Panc1 (cell line): ENCODE measurements around the gene ZNF594. TPM values are rescaled to one million over a fixed set of nuclear protein-coding genes. Genes with fewer than 3 reads are reported as not detected.
"Not testable (repeated sequence)": the region's sequence is repeated elsewhere in the genome, so short reads cannot be mapped to it uniquely, and the experiment has no call there.

Source experiments
- ATAC-seq: fragments of 200-7000 bp; cut with Tn5 transposase; 2 replicates; pipeline ENCODE4 v1.9.1; 2020; ENCODE audit warnings: mild to moderate bottlenecking, moderate library complexity
- BruUV-seq: library from RNA; stranded (reverse); fragments of 400-500 nt; replicated peaks from 2 replicates; lab custom pipeline; 2021; lab: Mats Ljungman, UMichigan
- CTCF ChIA-PET: fragments of 300-600 bp; sonication (Branson Sonifier 250); formaldehyde crosslinking; loops from one replicate; lab custom pipeline; 2022; ENCODE audit warnings: antibody characterized with exemption; lab: Charles Lee
- POLR2A ChIA-PET: fragments of 300-600 bp; sonication (Branson Sonifier 250); formaldehyde crosslinking; loops from one replicate; lab custom pipeline; 2022; ENCODE audit warnings: antibody characterized with exemption; lab: Charles Lee
- DNase-seq: peaks from one replicate; pipeline ENCODE4 v3.0.0-alpha.2; 2010; ENCODE audit warnings: low read depth, low spot score
- H3K27ac ChIP-seq: 2 replicates; pipeline ENCODE4 v1.5.1; 2011; ENCODE audit warnings: mild to moderate bottlenecking, low read length, inconsistent platforms
- H3K27me3 ChIP-seq: fragments of 200-500 bp; sonication (Bioruptor generic); 2 replicates; pipeline ENCODE4 v1.6.0; 2014; ENCODE audit warnings: low read length, inconsistent platforms; ENCODE audit not compliant: control insufficient read depth, insufficient read depth
- H3K36me3 ChIP-seq: fragments of 200-500 bp; sonication (Bioruptor generic); 2 replicates; pipeline ENCODE4 v1.5.1; 2014; ENCODE audit warnings: inconsistent platforms, mild to moderate bottlenecking, low read length, moderate library complexity; ENCODE audit not compliant: control insufficient read depth, insufficient read depth
- H3K4me1 ChIP-seq: 2 replicates; pipeline ENCODE4 v1.5.1; 2011; ENCODE audit warnings: inconsistent platforms, mild to moderate bottlenecking, low read length, moderate library complexity; ENCODE audit not compliant: control insufficient read depth, insufficient read depth
- H3K4me3 ChIP-seq, 2 experiments: 2 replicates each; pipeline ENCODE4 v1.5.1; 2011 to 2012; ENCODE audit warnings: low read depth in 2 of 2, low read length in 2 of 2, mild to moderate bottlenecking in 2 of 2, inconsistent platforms in 1 of 2, moderate library complexity in 1 of 2
- H3K9me3 ChIP-seq: fragments of 200-500 bp; sonication (Bioruptor generic); 2 replicates; pipeline ENCODE4 v1.5.1; 2014; ENCODE audit warnings: low read depth, mild to moderate bottlenecking, inconsistent platforms, low read length, moderate library complexity; ENCODE audit not compliant: control insufficient read depth, insufficient read depth
- CTCF ChIP-seq: fragments of 450-650 bp; IDR thresholded peaks from 2 replicates; pipeline ENCODE4 v1.5.1; 2017; ENCODE audit warnings: mild to moderate bottlenecking
- POLR2AphosphoS5 ChIP-seq: IDR thresholded peaks from 2 replicates; pipeline ENCODE4 v1.6.1; 2012; ENCODE audit warnings: mild to moderate bottlenecking, low read depth, low read length, moderate library complexity
- REST ChIP-seq, 2 experiments: IDR thresholded peaks; 2 replicates each; pipeline ENCODE4 v1.6.1; 2011 to 2012; ENCODE audit warnings: low read depth in 2 of 2, control low read depth in 1 of 2, low read length in 1 of 2, mild to moderate bottlenecking in 1 of 2, moderate library complexity in 1 of 2; ENCODE audit not compliant: insufficient read depth in 1 of 2
- SIN3A ChIP-seq: IDR thresholded peaks from 2 replicates; pipeline ENCODE4 v1.6.1; 2012; ENCODE audit warnings: low read depth, mild to moderate bottlenecking, low read length, moderate library complexity, borderline replicate concordance; ENCODE audit not compliant: insufficient read depth
- TCF7L2 ChIP-seq: IDR thresholded peaks from 2 replicates; pipeline ENCODE4 v1.6.1; 2011; ENCODE audit warnings: mild to moderate bottlenecking, low read depth, low read length, inconsistent platforms
- in situ Hi-C: cut with HindIII; loops from 2 replicates; pipeline ENCODE4 v1.10.0; 2016; ENCODE audit warnings: low sequenced_read_pairs, low pct_unique_long_range_greater_than_20kb
- intact Hi-C: fragments of 100-400 bp; cut with micrococcal nuclease; formaldehyde crosslinking; loops from one replicate; pipeline ENCODE4 v1.10.0; 2022; ENCODE audit not compliant: unreplicated experiment
- total RNA-seq: library from RNA; stranded (reverse); gene quantifications from one replicate; pipeline ENCODE4 v1.2.1, GENCODE V29; 2021; ENCODE audit not compliant: unreplicated experiment

Gene ZNF594
- total RNA-seq, 1 experiment from 2014 or later: 5.6 TPM

GRCh38 chr17:5236938-5237540, 45.4 kb upstream of the ZNF594 start:
- intact Hi-C loops: loop anchor here (5.0 kb wide), 1 partner anchor 40 kb away; no protein-coding TSS in a partner anchor
- DNase-seq: no peak
- TF ChIP-seq REST (IDR thresholded peaks at IDR 0.05; ENCODE audit: insufficient read depth in 1 of 2, low read depth in 2 of 2, low read length in 1 of 2) (no peak), CTCF (no peak), SIN3A (no peak), POLR2AphosphoS5 (no peak), TCF7L2 (no peak)
- Histone ChIP-seq H3K27me3 (no peaks in the 10 kb centered on the region), H3K4me3 (no peak overlapping the region), H3K36me3 (no peaks in the 10 kb centered on the region), H3K27ac (no peak overlapping the region), H3K4me1 (no peaks in the 10 kb centered on the region; the same call in 1 of the 2 replicates), H3K9me3 (no peaks in the 10 kb centered on the region)
- no peak for ATAC-seq
- no TSS peak for BruUV-seq
- POLR2A ChIA-PET: no interaction called here
- in situ Hi-C loops: no loop called here
- CTCF ChIA-PET: no interaction called here

GRCh38 chr17:5234645-5235576, 43.2 kb upstream of the ZNF594 start, which contains the start of gene SCIMP:
Gene SCIMP, minus strand, starts transcription at chr17:5234860. Its CDS starts 105 bp downstream, at chr17:5234755.
- POLR2A ChIA-PET: no interaction called here
- DNase-seq (no peak), ATAC-seq (no peak)
- in situ Hi-C loops (no loop called here), intact Hi-C loops (loop anchor here (5.0 kb wide), 1 partner anchor 38 kb away; no protein-coding TSS in a partner anchor)
- Histone ChIP-seq H3K9me3 (no peaks in the 10 kb centered on the region), H3K27ac (no peak within 1 kb of the TSS), H3K27me3 (no peaks in the 10 kb centered on the region), H3K36me3 (no peaks in the 10 kb centered on the region), H3K4me3 (no peak within 1 kb of the TSS), H3K4me1 (no peaks in the 10 kb centered on the region; the same call in 1 of the 2 replicates)
- CTCF ChIA-PET: no interaction called here
- no TSS peak for BruUV-seq
- TF ChIP-seq POLR2AphosphoS5 (no peak), CTCF (no peak), SIN3A (no peak), REST (IDR thresholded peaks at IDR 0.05; ENCODE audit: insufficient read depth in 1 of 2, low read depth in 2 of 2, low read length in 1 of 2) (no peak), TCF7L2 (no peak)

- ATAC-seq, H3K4me3 ChIP-seq, H3K27me3 ChIP-seq, DNase-seq, BruUV-seq, CTCF ChIA-PET, intact Hi-C loops, H3K9me3 ChIP-seq, H3K27ac ChIP-seq, H3K36me3 ChIP-seq, in situ Hi-C loops, H3K4me1 ChIP-seq, POLR2A ChIA-PET: not testable (repeated sequence)
Observed at GRCh38 chr17:5233492-5233891, 41.8 kb upstream of the ZNF594 start.
